DOHH2 (cell line): Measurements from ENCODE around the gene CYLD.

ENCODE experiments used
- EZH2phosphoT487 ChIP-seq: fragments of 200-600 bp; sonication (generic); IDR thresholded peaks from 2 replicates; pipeline ENCODE4 v1.6.1; 2017; ENCODE audit warnings: borderline replicate concordance, mild to moderate bottlenecking, antibody characterized with exemption, low read length, moderate library complexity, mixed read lengths
- TF ChIP-seq, protein P1 (sequence below): fragments of 200-600 bp; sonication (generic); IDR thresholded peaks from one replicate; pipeline ENCODE4 v1.5.1; 2014; ENCODE audit warnings: antibody characterized with exemption, mild to moderate bottlenecking, low read depth, low read length; ENCODE audit not compliant: poor library complexity, severe bottlenecking

DNA sequence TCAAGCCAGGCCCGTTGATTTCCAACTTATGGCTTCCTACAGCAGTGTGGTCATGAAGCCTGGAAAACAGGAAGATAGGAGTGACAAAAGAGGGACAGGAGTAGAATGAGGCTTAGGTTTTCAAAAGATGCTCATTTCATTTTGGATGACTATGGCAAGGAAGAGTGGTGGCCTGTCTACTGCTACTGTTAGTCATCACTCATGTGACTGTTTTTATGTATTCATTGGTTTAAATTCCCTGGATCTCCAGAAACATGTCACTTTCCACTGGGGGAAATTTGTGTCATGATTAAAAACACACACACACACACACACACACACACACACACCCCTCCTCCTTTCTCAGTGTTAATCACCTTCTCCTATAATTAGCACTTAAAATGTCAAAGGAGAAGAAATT lies 1.1 kb upstream of the CYLD start:
- TF ChIP-seq, protein P1, sequence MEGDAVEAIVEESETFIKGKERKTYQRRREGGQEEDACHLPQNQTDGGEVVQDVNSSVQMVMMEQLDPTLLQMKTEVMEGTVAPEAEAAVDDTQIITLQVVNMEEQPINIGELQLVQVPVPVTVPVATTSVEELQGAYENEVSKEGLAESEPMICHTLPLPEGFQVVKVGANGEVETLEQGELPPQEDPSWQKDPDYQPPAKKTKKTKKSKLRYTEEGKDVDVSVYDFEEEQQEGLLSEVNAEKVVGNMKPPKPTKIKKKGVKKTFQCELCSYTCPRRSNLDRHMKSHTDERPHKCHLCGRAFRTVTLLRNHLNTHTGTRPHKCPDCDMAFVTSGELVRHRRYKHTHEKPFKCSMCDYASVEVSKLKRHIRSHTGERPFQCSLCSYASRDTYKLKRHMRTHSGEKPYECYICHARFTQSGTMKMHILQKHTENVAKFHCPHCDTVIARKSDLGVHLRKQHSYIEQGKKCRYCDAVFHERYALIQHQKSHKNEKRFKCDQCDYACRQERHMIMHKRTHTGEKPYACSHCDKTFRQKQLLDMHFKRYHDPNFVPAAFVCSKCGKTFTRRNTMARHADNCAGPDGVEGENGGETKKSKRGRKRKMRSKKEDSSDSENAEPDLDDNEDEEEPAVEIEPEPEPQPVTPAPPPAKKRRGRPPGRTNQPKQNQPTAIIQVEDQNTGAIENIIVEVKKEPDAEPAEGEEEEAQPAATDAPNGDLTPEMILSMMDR: no peak
- TF ChIP-seq EZH2phosphoT487: no peak
